Sigmoid colon (tissue), 4 donors: Measurements from ENCODE around the gene IFT25.

Experiments
- CTCF ChIP-seq, 4 experiments: fragments of 450-650 bp in 3 of 4; fragments of 200-600 bp in 1 of 4; IDR thresholded peaks; one replicate each; pipeline ENCODE4 v1.5.1; 2016 to 2019; ENCODE audit warnings: antibody characterized with exemption in 4 of 4, mild to moderate bottlenecking in 3 of 4, moderate library complexity in 2 of 4
- POLR2A ChIP-seq, 2 donors: fragments of 450-650 bp; IDR thresholded peaks; one replicate each; pipeline ENCODE4 v1.6.1; 2016; ENCODE audit warnings: antibody characterized with exemption in 2 of 2, mild to moderate bottlenecking in 2 of 2, moderate library complexity in 2 of 2
- POLR2AphosphoS5 ChIP-seq, 4 donors: sonication (generic); formaldehyde crosslinking; IDR thresholded peaks; one replicate each; pipeline ENCODE4 v1.6.1; 2017; ENCODE audit warnings: antibody characterized with exemption in 4 of 4

DNA sequence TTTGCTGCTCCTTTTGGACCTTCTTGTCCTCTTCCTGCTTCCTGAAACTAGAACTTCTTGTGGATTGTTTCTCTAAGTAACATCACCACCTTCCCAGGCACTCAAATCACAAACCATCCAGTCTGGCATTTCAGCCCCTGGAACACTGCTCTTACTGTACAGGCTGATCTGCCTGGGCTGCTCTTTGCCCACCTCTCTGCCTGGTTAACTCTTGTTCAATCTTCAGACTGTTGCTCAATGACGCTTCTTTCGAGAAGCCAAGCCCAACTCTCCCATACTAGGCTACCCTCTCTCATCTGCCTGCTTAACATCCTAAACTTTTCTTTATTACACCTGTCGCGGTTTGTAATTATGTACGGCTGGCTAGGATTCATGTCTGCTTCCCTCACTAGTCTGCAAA is 50.9 kb downstream of the IFT25 start:
- no peak for TF ChIP-seq CTCF (IDR thresholded peaks at IDR 0.05)
- TF ChIP-seq POLR2AphosphoS5 (IDR thresholded peaks at IDR 0.05): no peak
- TF ChIP-seq POLR2A (IDR thresholded peaks at IDR 0.05): no peak
